ENCODE results near the gene SULT1A3.

Gene SULT1A3

GRCh38 chr16:30184891-30185682, 14.0 kb upstream of the SULT1A3 start:
- TF ChIP-seq CTCF (IDR thresholded peaks at IDR 0.05; ENCODE audit: control insufficient read depth, extremely low read depth, insufficient read depth), result no peak
- H3K4me3 ChIP-seq (ENCODE audit: low read depth, low read length), result no peak overlapping the region
- no peak for DNase-seq (ENCODE audit: low read depth)

GRCh38 chr16:30185683-30186421, 13.2 kb upstream of the SULT1A3 start:
- H3K4me3 ChIP-seq (ENCODE audit: low read depth, low read length), result no peak overlapping the region
- no peak for DNase-seq (ENCODE audit: low read depth)
- TF ChIP-seq CTCF (IDR thresholded peaks at IDR 0.05; ENCODE audit: control insufficient read depth, extremely low read depth, insufficient read depth), result no peak

- no peak for DNase-seq (ENCODE audit: low read depth)
- no peak overlapping the region for H3K4me3 ChIP-seq (ENCODE audit: low read depth, low read length)
- TF ChIP-seq CTCF (IDR thresholded peaks at IDR 0.05; ENCODE audit: control insufficient read depth, extremely low read depth, insufficient read depth), result no peak
Measured at GRCh38 chr16:30186444-30186781, 12.6 kb upstream of the SULT1A3 start.

- TF ChIP-seq CTCF (IDR thresholded peaks at IDR 0.05; ENCODE audit: control insufficient read depth, extremely low read depth, insufficient read depth), result peak; percentile 27; the same call in 1 of the 2 replicates
- DNase-seq (ENCODE audit: low read depth), result no peak
- H3K4me3 ChIP-seq (ENCODE audit: low read depth, low read length), result no peak overlapping the region
Measured at GRCh38 chr16:30186782-30187555, 12.1 kb upstream of the SULT1A3 start.

- H3K4me3 ChIP-seq (ENCODE audit: low read depth, low read length), result no peak overlapping the region
Measured at GRCh38 chr16:30187556-30187865, 11.5 kb upstream of the SULT1A3 start.

More at GRCh38 chr16:30187556-30187865, 11.5 kb upstream of the SULT1A3 start:
- DNase-seq (ENCODE audit: low read depth), result no peak
- no peak for TF ChIP-seq CTCF (IDR thresholded peaks at IDR 0.05; ENCODE audit: control insufficient read depth, extremely low read depth, insufficient read depth)

Measured in LNCaP clone FGC (cell line).